Body of pancreas (tissue), 4 donors: Measurements from ENCODE around the gene SLC22A23. TPM values are rescaled to one million over a fixed set of nuclear protein-coding genes. Genes with fewer than 3 reads are reported as not detected.

Experiments used
- ATAC-seq: fragments of 150-250 bp; one replicate; pipeline ENCODE4 v1.9.1; 2016
- DNase-seq, 4 donors: peaks; one replicate each; pipeline ENCODE4 v3.0.0-alpha.2; 2019
- H3K27ac ChIP-seq, 4 donors: fragments of 200-600 bp; sonication (generic); 1 replicate in 3 of 4; 2 replicates in 1 of 4; pipeline versions ENCODE4 v1.5.1 to v1.6.1; 2016 to 2019; ENCODE audit warnings: mild to moderate bottlenecking in 1 of 4, mixed read lengths in 1 of 4, moderate library complexity in 1 of 4
- H3K27me3 ChIP-seq, 2 donors: fragments of 200-600 bp; sonication (generic); one replicate each; pipeline ENCODE4 v1.6.0; 2016; ENCODE audit warnings: mild to moderate bottlenecking in 1 of 2
- H3K36me3 ChIP-seq, 2 donors: fragments of 200-600 bp; sonication (generic); replicated peaks in 1 of 2; 2 replicates each; pipeline ENCODE4 v1.5.1; 2016; ENCODE audit warnings: low read depth in 2 of 2; ENCODE audit not compliant: insufficient read depth in 1 of 2
- H3K4me1 ChIP-seq: fragments of 200-600 bp; sonication (generic); one replicate; pipeline ENCODE4 v1.6.0; 2016
- H3K4me3 ChIP-seq, 2 donors: fragments of 200-600 bp; sonication (generic); 1 replicate in 1 of 2; 2 replicates in 1 of 2; pipeline ENCODE4 v1.5.1; 2016 to 2019
- H3K9me3 ChIP-seq, 3 donors: fragments of 200-600 bp; sonication (generic); 1 replicate in 2 of 3; 2 replicates in 1 of 3; pipeline ENCODE4 v1.5.1; 2016
- POLR2A ChIP-seq, 3 donors: fragments of 450-650 bp; IDR thresholded peaks; one replicate each; pipeline ENCODE4 v1.6.1; 2016; ENCODE audit warnings: antibody characterized with exemption in 3 of 3, mild to moderate bottlenecking in 2 of 3
- WGBS, 2 donors: methylation state at CpG; one replicate each; pipeline ENCODE4 v1.1.5; 2017; 5-methylcytosine and 5-hydroxymethylcytosine counted together
- intact Hi-C: fragments of 100-400 bp; cut with DNase I; formaldehyde crosslinking; loops from one replicate; pipeline ENCODE4 v1.15.1; 2023
- total RNA-seq, 2 donors: library from RNA; depleted of rRNA; stranded (reverse); fragments of >200 nt; gene quantifications; one replicate each; pipeline ENCODE4 v1.1.0, GENCODE V29; 2016
- TF ChIP-seq, protein P1 (sequence below), 7 experiments: fragments of 450-650 bp in 4 of 7; fragments of 200-600 bp in 3 of 7; sonication (generic) in 3 of 7; IDR thresholded peaks; one replicate each; pipeline ENCODE4 v1.5.1; 2016 to 2019; ENCODE audit warnings: antibody characterized with exemption in 7 of 7

SLC22A23 gene
- total RNA-seq, 2 donors from 2014 or later: 20.4 to 32.2 TPM

DNA sequence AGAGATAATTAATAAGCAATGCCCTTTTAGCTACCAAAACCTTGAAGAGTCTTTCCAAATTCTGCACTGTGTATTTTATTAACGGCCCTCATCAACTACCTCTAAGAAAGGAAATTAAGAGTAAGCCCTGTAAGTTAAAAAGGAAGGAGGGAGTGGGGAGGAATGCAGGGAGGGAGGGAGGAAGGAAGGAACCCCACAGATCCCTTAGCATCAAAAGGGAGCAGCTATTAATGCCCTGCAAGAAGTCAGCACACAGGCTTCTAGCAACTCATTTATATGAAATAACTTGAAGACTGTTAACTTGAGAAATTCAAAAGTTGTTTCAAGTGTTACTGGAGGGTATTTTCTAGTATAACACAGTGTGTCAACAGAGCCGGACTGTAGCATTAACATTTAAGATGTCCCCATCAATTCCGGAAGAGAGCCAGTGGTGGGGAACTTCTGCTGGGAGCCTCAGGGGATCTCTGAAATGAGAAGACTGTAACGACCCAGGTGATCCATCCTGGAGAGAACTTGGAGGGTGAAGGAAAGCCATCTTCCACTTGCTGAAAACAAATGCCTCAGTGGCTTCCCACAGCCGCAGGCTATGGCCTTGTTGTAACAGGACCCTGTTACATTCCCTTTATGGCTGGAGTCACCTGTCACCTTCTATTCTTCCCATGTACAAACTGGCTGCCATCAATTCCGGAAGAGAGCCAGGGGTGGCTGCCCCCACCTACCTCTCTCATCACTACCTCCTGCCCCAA, 33.2 kb downstream of the SLC22A23 start:
- intact Hi-C loops: no loop called here
- TF ChIP-seq POLR2A (IDR thresholded peaks at IDR 0.05): no peak
- TF ChIP-seq, protein P1, sequence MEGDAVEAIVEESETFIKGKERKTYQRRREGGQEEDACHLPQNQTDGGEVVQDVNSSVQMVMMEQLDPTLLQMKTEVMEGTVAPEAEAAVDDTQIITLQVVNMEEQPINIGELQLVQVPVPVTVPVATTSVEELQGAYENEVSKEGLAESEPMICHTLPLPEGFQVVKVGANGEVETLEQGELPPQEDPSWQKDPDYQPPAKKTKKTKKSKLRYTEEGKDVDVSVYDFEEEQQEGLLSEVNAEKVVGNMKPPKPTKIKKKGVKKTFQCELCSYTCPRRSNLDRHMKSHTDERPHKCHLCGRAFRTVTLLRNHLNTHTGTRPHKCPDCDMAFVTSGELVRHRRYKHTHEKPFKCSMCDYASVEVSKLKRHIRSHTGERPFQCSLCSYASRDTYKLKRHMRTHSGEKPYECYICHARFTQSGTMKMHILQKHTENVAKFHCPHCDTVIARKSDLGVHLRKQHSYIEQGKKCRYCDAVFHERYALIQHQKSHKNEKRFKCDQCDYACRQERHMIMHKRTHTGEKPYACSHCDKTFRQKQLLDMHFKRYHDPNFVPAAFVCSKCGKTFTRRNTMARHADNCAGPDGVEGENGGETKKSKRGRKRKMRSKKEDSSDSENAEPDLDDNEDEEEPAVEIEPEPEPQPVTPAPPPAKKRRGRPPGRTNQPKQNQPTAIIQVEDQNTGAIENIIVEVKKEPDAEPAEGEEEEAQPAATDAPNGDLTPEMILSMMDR (IDR thresholded peaks at IDR 0.05): no peak
- WGBS, 2 donors: 79 to 82% methylated on average over 6 of the region's 6 CpGs

DNA sequence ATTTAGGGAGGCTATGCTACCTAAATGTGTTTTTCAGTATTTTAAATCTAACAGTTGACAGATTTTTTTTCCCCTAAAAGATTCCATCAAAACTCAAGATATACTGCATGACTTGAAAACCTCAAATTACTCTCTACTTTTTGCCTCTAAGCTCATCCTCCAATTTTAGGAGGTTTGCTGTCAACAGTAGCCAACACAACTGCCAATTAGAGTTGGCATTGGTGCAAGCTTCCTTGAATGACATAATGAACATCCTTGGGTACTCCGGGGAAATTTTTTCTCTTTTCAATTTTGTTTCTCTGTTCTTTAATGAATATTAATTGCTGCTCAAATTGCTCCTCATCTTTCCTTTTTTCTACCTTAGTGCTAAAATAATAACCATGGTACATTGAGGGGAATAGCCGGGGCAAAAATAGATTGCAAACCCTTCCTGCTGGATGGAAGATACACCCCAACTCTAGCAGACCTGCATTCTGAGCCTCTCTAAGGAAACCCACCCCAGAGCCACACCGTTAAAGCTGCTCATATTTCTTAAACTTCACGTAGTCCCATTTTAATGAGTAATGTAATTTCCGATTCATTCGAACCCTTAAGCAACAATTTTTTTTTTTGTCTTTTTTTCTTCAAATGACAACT, 34.3 kb downstream of the SLC22A23 start:
- Histone ChIP-seq H3K36me3 (no peaks in the 10 kb centered on the region), H3K27ac (no peak overlapping the region), H3K4me1 (peaks cover 45% of the 10 kb centered on the region), H3K4me3 (no peak overlapping the region), H3K9me3 (no peaks in the 10 kb centered on the region), H3K27me3 (no peaks in the 10 kb centered on the region)
- intact Hi-C loops: no loop called here
- ATAC-seq (no peak), DNase-seq (no peak)
- TF ChIP-seq, protein P1 (IDR thresholded peaks at IDR 0.05): no peak
- no peak for TF ChIP-seq POLR2A (IDR thresholded peaks at IDR 0.05)
- 85 to 87% methylated on average over 6 of the region's 6 CpGs for WGBS, 2 donors

More for the DNA sequence above, 33.2 kb downstream of the SLC22A23 start:
- Histone ChIP-seq H3K9me3 (no peaks in the 10 kb centered on the region), H3K4me3 (no peak overlapping the region), H3K36me3 (no peaks in the 10 kb centered on the region), H3K4me1 (peaks cover 42% of the 10 kb centered on the region), H3K27ac (no peak overlapping the region), H3K27me3 (no peaks in the 10 kb centered on the region)
- DNase-seq (no peak), ATAC-seq (no peak)

DNA sequence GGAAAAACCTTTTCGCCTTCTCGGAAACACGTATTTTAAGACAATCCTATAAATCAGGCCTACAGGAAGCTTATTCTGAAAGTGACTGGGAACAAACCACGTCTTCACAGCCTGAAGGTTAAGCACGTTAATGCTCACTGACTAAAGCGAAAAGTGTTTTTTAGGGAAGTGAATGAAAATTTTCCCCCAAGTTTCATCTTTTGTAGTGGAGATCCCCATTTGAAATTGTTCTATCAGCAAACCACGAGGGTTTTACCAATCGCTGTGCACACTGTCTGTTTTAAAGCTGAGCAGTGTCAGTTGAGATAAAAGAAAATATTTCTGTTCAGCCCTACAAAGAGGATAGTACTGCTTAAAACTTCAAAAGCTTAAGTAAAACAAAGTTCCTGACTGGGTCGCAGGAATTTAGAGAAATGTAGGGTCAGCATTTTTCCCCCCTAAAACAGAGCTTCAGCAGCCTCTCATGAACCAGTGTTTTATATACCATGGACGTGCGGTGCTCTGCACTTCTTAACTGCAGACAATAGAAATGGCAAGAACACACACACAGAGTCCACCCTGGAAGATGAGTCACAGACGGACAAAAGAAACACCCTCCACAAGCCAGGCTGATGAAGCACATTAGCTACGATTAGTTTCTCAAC, 34.9 kb downstream of the SLC22A23 start:
- TF ChIP-seq, protein P1 (IDR thresholded peaks at IDR 0.05): no peak
- TF ChIP-seq POLR2A (IDR thresholded peaks at IDR 0.05): no peak
- DNase-seq (no peak), ATAC-seq (no peak)
- H3K4me1 ChIP-seq: peaks cover 42% of the 10 kb centered on the region
- intact Hi-C loops: no loop called here
- H3K36me3 ChIP-seq: no peaks in the 10 kb centered on the region
- H3K4me3 ChIP-seq: no peak overlapping the region
- H3K9me3 ChIP-seq: no peaks in the 10 kb centered on the region
- WGBS, 2 donors: 71 to 82% methylated on average over 13 of the region's 13 CpGs
- H3K27ac ChIP-seq: no peak overlapping the region
- no peaks in the 10 kb centered on the region for H3K27me3 ChIP-seq

DNA sequence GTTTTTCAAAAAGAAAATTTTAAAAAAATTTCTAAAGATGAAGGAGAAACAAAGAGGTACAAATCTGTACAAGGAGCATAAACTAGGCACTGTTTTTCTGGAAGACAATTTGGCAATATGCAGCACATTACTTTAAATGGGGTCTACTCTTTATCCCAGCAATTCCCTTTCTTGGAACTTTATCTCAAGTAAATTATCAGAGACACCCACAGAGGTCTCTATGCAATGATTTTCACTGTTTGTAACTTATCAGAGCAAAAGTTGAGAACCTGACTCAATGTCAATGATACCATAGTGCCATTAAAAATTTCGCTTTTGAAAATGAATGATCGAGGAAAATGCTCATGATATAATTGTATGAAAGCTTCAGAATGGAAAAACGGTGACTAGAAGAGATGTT, 35.7 kb downstream of the SLC22A23 start:
- Histone ChIP-seq H3K4me1 (peaks cover 37% of the 10 kb centered on the region), H3K27me3 (no peaks in the 10 kb centered on the region), H3K4me3 (no peak overlapping the region), H3K9me3 (no peaks in the 10 kb centered on the region), H3K36me3 (no peaks in the 10 kb centered on the region), H3K27ac (no peak overlapping the region)
- no peak for TF ChIP-seq POLR2A (IDR thresholded peaks at IDR 0.05)
- TF ChIP-seq, protein P1 (IDR thresholded peaks at IDR 0.05): no peak
- intact Hi-C loops: no loop called here
- ATAC-seq (no peak), DNase-seq (no peak)
- 88 to 92% methylated on average over 3 of the region's 3 CpGs for WGBS, 2 donors
